Naive thymus-derived CD4-positive, alpha-beta T cell (primary cell): ENCODE measurements around the gene GNAQ. TPM values are rescaled to one million over a fixed set of nuclear protein-coding genes. Genes with fewer than 3 reads are reported as not detected.

Experiments
- ATAC-seq: fragments of 150-1000 bp; cut with Tn5 transposase; 2 replicates; pipeline ENCODE4 v1.10.0; 2021; ENCODE audit warnings: mild to moderate bottlenecking, moderate library complexity
- CTCF ChIA-PET: fragments of 350-600 bp; sonication (Branson Sonifier 250); formaldehyde crosslinking; loops from one replicate; lab custom pipeline; 2021; ENCODE audit warnings: antibody characterized with exemption; lab: Charles Lee
- POLR2A ChIA-PET: fragments of 350-600 bp; sonication (Branson Sonifier 250); formaldehyde crosslinking; loops from one replicate; lab custom pipeline; 2021; ENCODE audit warnings: antibody characterized with exemption, inconsistent platforms; lab: Charles Lee
- DNase-seq, 9 donors: peaks; one replicate each; pipeline versions ENCODE4 v3.0.0 to v3.0.0-alpha.2; 2020 to 2022; ENCODE audit warnings: mixed read lengths in 1 of 9
- H3K27ac ChIP-seq: one replicate; pipeline ENCODE4 v1.7.0; 2013; ENCODE audit warnings: mild to moderate bottlenecking, low read depth, low read length, moderate library complexity
- H3K27me3 ChIP-seq, 2 donors: one replicate each; pipeline ENCODE4 v1.7.0; 2013; ENCODE audit warnings: low read length in 2 of 2, mild to moderate bottlenecking in 2 of 2, moderate library complexity in 2 of 2; ENCODE audit not compliant: control insufficient read depth in 2 of 2, insufficient read depth in 2 of 2
- H3K36me3 ChIP-seq, 3 experiments: 1 replicate in 2 of 3; 2 replicates in 1 of 3; pipeline ENCODE4 v1.7.0; 2013; ENCODE audit warnings: low read length in 3 of 3, mild to moderate bottlenecking in 3 of 3, moderate library complexity in 1 of 3; ENCODE audit not compliant: insufficient read depth in 3 of 3, control insufficient read depth in 2 of 3
- H3K4me1 ChIP-seq, 2 donors: one replicate each; pipeline ENCODE4 v1.7.0; 2013; ENCODE audit warnings: low read length in 2 of 2, mild to moderate bottlenecking in 2 of 2, moderate library complexity in 1 of 2; ENCODE audit not compliant: control insufficient read depth in 2 of 2, insufficient read depth in 2 of 2
- H3K4me3 ChIP-seq: 2 replicates; pipeline ENCODE4 v1.7.0; 2013; ENCODE audit warnings: mild to moderate bottlenecking, low read length
- H3K9me3 ChIP-seq, 3 experiments: 1 replicate in 2 of 3; 2 replicates in 1 of 3; pipeline ENCODE4 v1.7.0; 2013; ENCODE audit warnings: low read length in 3 of 3; ENCODE audit not compliant: control insufficient read depth in 2 of 3
- H3K27ac Mint-ChIP-seq, 9 donors: one replicate each; pipeline ENCODE4 v1.8.0; 2020 to 2022; ENCODE audit warnings: mixed read lengths in 9 of 9, mild to moderate bottlenecking in 8 of 9, moderate library complexity in 5 of 9, inconsistent platforms in 2 of 9
- H3K27me3 Mint-ChIP-seq, 5 donors: one replicate each; pipeline ENCODE4 v1.8.0; 2021 to 2022; ENCODE audit warnings: mixed read lengths in 5 of 5, mild to moderate bottlenecking in 1 of 5
- H3K36me3 Mint-ChIP-seq, 5 donors: one replicate each; pipeline ENCODE4 v1.8.0; 2020 to 2022; ENCODE audit warnings: mixed read lengths in 5 of 5, mild to moderate bottlenecking in 3 of 5, inconsistent platforms in 1 of 5
- H3K4me1 Mint-ChIP-seq, 7 donors: one replicate each; pipeline ENCODE4 v1.8.0; 2020 to 2022; ENCODE audit warnings: mixed read lengths in 7 of 7, mild to moderate bottlenecking in 3 of 7, inconsistent platforms in 1 of 7
- H3K4me3 Mint-ChIP-seq, 10 donors: one replicate each; pipeline ENCODE4 v1.8.0; 2020 to 2022; ENCODE audit warnings: mild to moderate bottlenecking in 10 of 10, mixed read lengths in 10 of 10, moderate library complexity in 6 of 10, inconsistent platforms in 2 of 10
- H3K9me3 Mint-ChIP-seq, 11 donors: one replicate each; pipeline ENCODE4 v1.8.0; 2020 to 2022; ENCODE audit warnings: mixed read lengths in 11 of 11, mild to moderate bottlenecking in 4 of 11, inconsistent platforms in 1 of 11, moderate library complexity in 1 of 11
- intact Hi-C, 2 donors: fragments of 100-400 bp; cut with micrococcal nuclease; formaldehyde crosslinking; loops; one replicate each; pipeline ENCODE4 v1.15.1; 2023
- polyA plus RNA-seq, 2 donors: library from polyadenylated mRNA; unstranded; fragments of 300-500 nt; fragmentation: Illumina TruSeq; gene quantifications; one replicate each; pipeline ENCODE4 v1.2.3, GENCODE V29; 2021
- total RNA-seq, 6 experiments: library from RNA in 5 of 6; stranded (reverse) in 5 of 6; gene quantifications; 1 replicate in 5 of 6; 2 replicates in 1 of 6; pipeline ENCODE4 v1.2.3 and lab custom pipeline; 2021 to 2026

Gene GNAQ
- total and polyA plus RNA-seq, 7 experiments from 2014 or later, result 7.2 to 60.6 (median 46.2) TPM

DNA sequence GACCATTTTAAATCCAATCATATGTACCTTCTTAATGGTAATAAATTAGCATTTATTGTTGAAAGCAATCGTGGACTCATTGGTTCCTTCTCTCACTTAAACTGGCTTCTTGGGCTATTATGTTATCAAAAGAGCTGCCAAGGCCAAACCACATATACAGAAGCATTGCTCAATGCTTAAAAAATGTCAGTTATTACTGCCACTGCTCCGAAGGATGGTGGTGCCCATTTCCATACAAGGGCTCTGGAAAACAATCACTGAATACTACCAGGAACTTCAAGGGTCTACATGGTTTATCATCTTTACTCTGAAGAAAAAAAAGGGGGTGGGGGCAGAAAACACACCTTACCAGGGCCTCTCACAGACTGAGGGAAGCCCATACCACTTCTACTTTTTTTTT, 104.3 kb downstream of the GNAQ start:
- Histone ChIP-seq H3K4me3 (no peak overlapping the region), H3K9me3 (no peaks in the 10 kb centered on the region), H3K27ac (no peak overlapping the region), H3K36me3 (peaks cover 0 to 2% (median 0%) of the 10 kb centered on the region in 3 experiments), H3K4me1 (no peaks in the 10 kb centered on the region), H3K27me3 (no peaks in the 10 kb centered on the region)
- no peak overlapping the region for H3K4me3 Mint-ChIP-seq
- H3K36me3 Mint-ChIP-seq, result peaks cover 1 to 26% (median 18%) of the 10 kb centered on the region in 5 donors
- intact Hi-C loops, result loop anchor here in 1 of 2 donors (1.0 kb wide), 1 partner anchor 10 kb away; no protein-coding TSS in a partner anchor
- CTCF ChIA-PET, result no interaction called here
- POLR2A ChIA-PET, result no interaction called here
- peak overlapping the region in 1 of 9 donors; percentile 3 for H3K27ac Mint-ChIP-seq
- DNase-seq (no peak), ATAC-seq (no peak)
- H3K9me3 Mint-ChIP-seq, result no peaks in the 10 kb centered on the region
- no peaks in the 10 kb centered on the region for H3K27me3 Mint-ChIP-seq
- peaks cover 16 to 66% (median 31%) of the 10 kb centered on the region in 7 donors for H3K4me1 Mint-ChIP-seq

DNA sequence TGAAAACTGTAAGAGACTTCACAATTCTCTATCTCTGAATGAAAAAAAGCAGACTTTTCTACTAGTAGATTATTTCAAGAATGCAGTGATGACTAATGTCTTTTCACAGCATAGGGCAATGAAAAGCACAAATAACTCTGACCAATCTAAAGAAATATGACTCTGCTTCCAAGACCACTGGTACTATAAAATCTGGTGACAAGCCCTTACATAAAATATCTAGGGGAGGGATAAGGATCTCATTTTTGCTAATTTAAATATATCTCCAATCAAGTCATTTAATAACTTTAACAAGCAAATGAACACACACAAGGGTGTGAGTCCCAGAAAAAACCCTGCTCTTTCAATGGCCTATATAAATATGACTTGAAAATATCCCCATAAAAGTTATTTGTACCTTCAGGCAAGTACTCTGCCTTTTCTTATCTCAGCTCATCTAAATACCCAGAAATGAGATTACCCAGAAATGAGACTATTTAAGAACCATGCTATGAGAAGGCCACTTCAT, 105.2 kb downstream of the GNAQ start:
- ChIA-PET POLR2A (interaction anchor here (0.7 kb wide), 1 partner anchor 12 kb away, joined by 3 read pairs; no protein-coding TSS in a partner anchor), CTCF (no interaction called here)
- Histone ChIP-seq H3K9me3 (no peaks in the 10 kb centered on the region), H3K36me3 (peaks cover 0 to 6% (median 0%) of the 10 kb centered on the region in 3 experiments), H3K4me3 (no peak overlapping the region), H3K27ac (no peak overlapping the region), H3K27me3 (no peaks in the 10 kb centered on the region), H3K4me1 (no peaks in the 10 kb centered on the region)
- Mint-ChIP-seq H3K4me3 (peak overlapping the region in 1 of 10 donors; percentile 4), H3K27ac (peak overlapping the region in 1 of 9 donors; percentile 3), H3K27me3 (no peaks in the 10 kb centered on the region), H3K4me1 (peaks cover 15 to 62% (median 29%) of the 10 kb centered on the region in 7 donors), H3K9me3 (no peaks in the 10 kb centered on the region), H3K36me3 (peaks cover 5 to 32% (median 20%) of the 10 kb centered on the region in 5 donors)
- DNase-seq, result no peak
- intact Hi-C loops, result no loop called here
- no peak for ATAC-seq

DNA sequence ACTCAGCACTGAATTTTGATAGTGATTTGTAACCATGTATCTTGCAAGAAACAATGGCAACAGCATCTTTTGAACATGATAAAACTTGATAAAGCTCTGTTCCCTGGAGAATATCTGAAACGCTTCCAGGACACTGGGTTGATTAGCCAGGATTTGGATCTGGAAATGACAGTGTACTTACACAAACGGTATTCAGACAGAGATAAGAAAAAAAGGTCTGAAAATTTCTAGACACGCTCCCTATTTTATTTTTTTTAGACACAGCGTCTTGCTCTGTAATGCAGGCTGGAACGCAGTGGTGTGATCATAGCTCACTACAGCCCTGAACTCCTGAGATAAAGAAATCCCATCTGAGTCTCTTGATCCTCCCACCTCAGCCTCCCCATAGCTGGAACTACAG, 109.0 kb downstream of the GNAQ start:
- H3K27ac Mint-ChIP-seq, result no peak overlapping the region
- Histone ChIP-seq H3K36me3 (peaks cover 0 to 6% (median 0%) of the 10 kb centered on the region in 3 experiments), H3K4me3 (no peak overlapping the region), H3K27ac (no peak overlapping the region), H3K9me3 (no peaks in the 10 kb centered on the region), H3K4me1 (no peaks in the 10 kb centered on the region), H3K27me3 (no peaks in the 10 kb centered on the region)
- H3K4me3 Mint-ChIP-seq, result no peak overlapping the region
- H3K9me3 Mint-ChIP-seq, result no peaks in the 10 kb centered on the region
- H3K4me1 Mint-ChIP-seq, result peaks cover 17 to 45% (median 27%) of the 10 kb centered on the region in 7 donors
- ATAC-seq (no peak), DNase-seq (no peak)
- CTCF ChIA-PET, result no interaction called here
- peaks cover 11 to 43% (median 20%) of the 10 kb centered on the region in 5 donors for H3K36me3 Mint-ChIP-seq
- POLR2A ChIA-PET, result interaction anchor here (0.6 kb wide), 1 partner anchor 11 kb away, joined by 5 read pairs; no protein-coding TSS in a partner anchor
- no peaks in the 10 kb centered on the region for H3K27me3 Mint-ChIP-seq
- intact Hi-C loops, result no loop called here

GRCh38 chr9:77917800-77918199, 113.8 kb downstream of the GNAQ start:
- H3K9me3 ChIP-seq, result no peaks in the 10 kb centered on the region
- no peak for DNase-seq
- H3K27me3 Mint-ChIP-seq, result no peaks in the 10 kb centered on the region
- ChIA-PET CTCF (no interaction called here), POLR2A (no interaction called here)
- H3K36me3 ChIP-seq, result peaks cover 0 to 6% (median 0%) of the 10 kb centered on the region in 3 experiments
- no peak overlapping the region for H3K4me3 ChIP-seq
- H3K36me3 Mint-ChIP-seq, result peaks cover 11 to 49% (median 29%) of the 10 kb centered on the region in 5 donors
- H3K27me3 ChIP-seq, result no peaks in the 10 kb centered on the region
- no peak overlapping the region for H3K27ac ChIP-seq
- no peak for ATAC-seq
- H3K4me1 ChIP-seq, result peaks cover 0 to 3% of the 10 kb centered on the region in 2 donors
- intact Hi-C loops, result no loop called here
- peak overlapping the region in 7 of 9 donors; percentile 20 to 73 (median 56) for H3K27ac Mint-ChIP-seq
- H3K4me1 Mint-ChIP-seq, result peaks cover 13 to 45% (median 35%) of the 10 kb centered on the region in 7 donors
- no peak overlapping the region for H3K4me3 Mint-ChIP-seq
- peaks cover 0 to 2% (median 0%) of the 10 kb centered on the region in 11 donors for H3K9me3 Mint-ChIP-seq

- peaks cover 0 to under 1% (median 0%) of the 10 kb centered on the region in 3 experiments for H3K36me3 ChIP-seq
- ATAC-seq (no peak), DNase-seq (no peak)
- peaks cover 18 to 51% (median 39%) of the 10 kb centered on the region in 7 donors for H3K4me1 Mint-ChIP-seq
- ChIA-PET CTCF (interaction anchor here (0.7 kb wide), 1 partner anchor 1741 kb away, joined by 3 read pairs; no protein-coding TSS in a partner anchor), POLR2A (no interaction called here)
- peaks cover 0 to 4% (median 0%) of the 10 kb centered on the region in 11 donors for H3K9me3 Mint-ChIP-seq
- no peaks in the 10 kb centered on the region for H3K9me3 ChIP-seq
- intact Hi-C loops, result no loop called here
- H3K27ac Mint-ChIP-seq, result peak overlapping the region in 8 of 9 donors; percentile 38 to 87 (median 70)
- no peaks in the 10 kb centered on the region for H3K27me3 Mint-ChIP-seq
- peaks cover 6 to 52% (median 26%) of the 10 kb centered on the region in 5 donors for H3K36me3 Mint-ChIP-seq
- H3K4me3 ChIP-seq, result no peak overlapping the region
- H3K4me1 ChIP-seq, result peaks cover 0 to 3% of the 10 kb centered on the region in 2 donors
- no peaks in the 10 kb centered on the region for H3K27me3 ChIP-seq
- no peak overlapping the region for H3K27ac ChIP-seq
- peak overlapping the region in 2 of 10 donors; percentile 20 to 51 for H3K4me3 Mint-ChIP-seq
These were observed 114.8 kb downstream of the GNAQ start for GRCh38 chr9:77916820-77917219.

DNA sequence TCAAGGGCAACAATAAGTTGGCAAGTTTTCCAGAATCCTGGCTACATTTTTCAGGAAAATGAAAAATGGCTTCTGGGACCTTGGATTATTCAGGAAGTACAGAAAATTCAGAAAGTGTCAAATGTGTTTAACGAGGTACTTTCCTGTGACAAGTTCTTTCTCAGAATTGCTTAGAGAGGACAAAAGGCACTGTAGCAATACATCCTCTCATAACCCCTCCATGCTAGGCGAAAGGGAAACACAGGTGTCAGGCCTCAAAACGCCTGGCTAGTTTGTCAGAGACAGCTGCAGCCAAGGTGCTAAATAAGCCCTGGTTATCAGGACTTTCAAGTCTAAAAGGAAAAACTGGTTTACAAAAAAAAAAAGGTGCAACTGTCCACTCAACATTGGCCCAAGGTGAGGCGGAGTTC, 115.2 kb downstream of the GNAQ start:
- ChIA-PET POLR2A (no interaction called here), CTCF (interaction anchor here (0.7 kb wide), 1 partner anchor 1741 kb away, joined by 3 read pairs; no protein-coding TSS in a partner anchor)
- Histone ChIP-seq H3K27me3 (no peaks in the 10 kb centered on the region), H3K27ac (no peak overlapping the region), H3K9me3 (no peaks in the 10 kb centered on the region), H3K4me1 (peaks cover 0 to 4% of the 10 kb centered on the region in 2 donors), H3K4me3 (no peak overlapping the region), H3K36me3 (no peaks in the 10 kb centered on the region)
- peaks cover 22 to 55% (median 43%) of the 10 kb centered on the region in 7 donors for H3K4me1 Mint-ChIP-seq
- ATAC-seq, result peak; percentile 32
- peak overlapping the region in 3 of 10 donors; percentile 20 to 51 (median 51) for H3K4me3 Mint-ChIP-seq
- DNase-seq, result no peak
- peak overlapping the region in 8 of 9 donors; percentile 38 to 87 (median 70) for H3K27ac Mint-ChIP-seq
- H3K27me3 Mint-ChIP-seq, result no peaks in the 10 kb centered on the region
- intact Hi-C loops, result no loop called here
- peaks cover 0 to 4% (median 0%) of the 10 kb centered on the region in 11 donors for H3K9me3 Mint-ChIP-seq
- H3K36me3 Mint-ChIP-seq, result peaks cover 10 to 51% (median 30%) of the 10 kb centered on the region in 5 donors
